ENCODE measurements around the gene CPNE1. TPM values are rescaled to one million over a fixed set of nuclear protein-coding genes. Genes with fewer than 3 reads are reported as not detected.

Gene CPNE1
- total RNA-seq, 1 experiment from 2014 or later: 222 TPM

DNA sequence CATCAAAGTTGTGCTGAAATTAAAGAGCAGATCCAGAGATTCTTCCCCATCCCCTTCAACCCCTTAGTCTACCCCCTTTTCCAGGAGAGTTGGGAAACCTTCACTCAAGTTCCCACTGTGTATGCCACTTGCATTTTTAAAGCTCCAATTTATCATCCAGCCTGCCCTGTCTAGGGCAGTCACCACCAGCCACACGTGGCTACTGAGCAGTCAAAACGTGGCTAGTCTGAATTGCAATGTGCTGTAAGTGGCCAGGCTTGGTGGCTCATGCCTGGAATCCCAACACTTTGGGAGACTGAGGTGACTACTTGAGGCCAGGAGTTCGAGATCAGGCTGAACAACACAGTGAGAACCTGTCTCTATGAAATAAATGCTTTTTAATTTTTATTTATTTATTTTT is 87.9 kb downstream of the CPNE1 start:
- Histone ChIP-seq H3K9ac (ENCODE audit: low read length) (no peak overlapping the region), H3K9me2 (replicated peaks; ENCODE audit: low read length) (no peaks in the 10 kb centered on the region), H3K79me2 (ENCODE audit: low read length) (no peaks in the 10 kb centered on the region), H3K4me2 (ENCODE audit: low read length) (no peak overlapping the region), H2AFZ (ENCODE audit: low read length) (no peak overlapping the region), H4K20me1 (ENCODE audit: low read length) (no peaks in the 10 kb centered on the region), H3K4me3 (ENCODE audit: low read length) (no peak overlapping the region), H3K27ac (ENCODE audit: low read length) (peak overlapping the region; percentile 76), H3K27me3 (ENCODE audit: low read length) (no peaks in the 10 kb centered on the region), H3F3A (ENCODE audit: low read length, unreplicated experiment) (no peaks in the 10 kb centered on the region), H3K36me3 (ENCODE audit: low read depth, low read length) (peaks cover 20% of the 10 kb centered on the region), H3K4me1 (ENCODE audit: insufficient read depth, low read length) (peaks cover 17% of the 10 kb centered on the region), H3K9me3 (ENCODE audit: low read length) (no peaks in the 10 kb centered on the region)
- BruUV-seq (replicated peaks): no TSS peak
- TF ChIP-seq, protein P1, sequence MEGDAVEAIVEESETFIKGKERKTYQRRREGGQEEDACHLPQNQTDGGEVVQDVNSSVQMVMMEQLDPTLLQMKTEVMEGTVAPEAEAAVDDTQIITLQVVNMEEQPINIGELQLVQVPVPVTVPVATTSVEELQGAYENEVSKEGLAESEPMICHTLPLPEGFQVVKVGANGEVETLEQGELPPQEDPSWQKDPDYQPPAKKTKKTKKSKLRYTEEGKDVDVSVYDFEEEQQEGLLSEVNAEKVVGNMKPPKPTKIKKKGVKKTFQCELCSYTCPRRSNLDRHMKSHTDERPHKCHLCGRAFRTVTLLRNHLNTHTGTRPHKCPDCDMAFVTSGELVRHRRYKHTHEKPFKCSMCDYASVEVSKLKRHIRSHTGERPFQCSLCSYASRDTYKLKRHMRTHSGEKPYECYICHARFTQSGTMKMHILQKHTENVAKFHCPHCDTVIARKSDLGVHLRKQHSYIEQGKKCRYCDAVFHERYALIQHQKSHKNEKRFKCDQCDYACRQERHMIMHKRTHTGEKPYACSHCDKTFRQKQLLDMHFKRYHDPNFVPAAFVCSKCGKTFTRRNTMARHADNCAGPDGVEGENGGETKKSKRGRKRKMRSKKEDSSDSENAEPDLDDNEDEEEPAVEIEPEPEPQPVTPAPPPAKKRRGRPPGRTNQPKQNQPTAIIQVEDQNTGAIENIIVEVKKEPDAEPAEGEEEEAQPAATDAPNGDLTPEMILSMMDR (conservative IDR thresholded peaks at IDR 0.05; ENCODE audit: low read depth, low read length): no peak
- no peak for TF ChIP-seq EZH2 (IDR thresholded peaks at IDR 0.05; ENCODE audit: low read length, unreplicated experiment)
- TF ChIP-seq EZH2phosphoT487 (IDR thresholded peaks at IDR 0.05; ENCODE audit: borderline replicate concordance, low read length): no peak
- ATAC-seq (no peak), DNase-seq (no peak)
- intact Hi-C loops (cut with micrococcal nuclease): no loop called here
- CTCF ChIA-PET: no interaction called here
- POLR2A ChIA-PET (ENCODE audit: unreplicated experiment): no interaction called here

Other genes starting within 250 kb of the CPNE1 start
- not detected in 2 replicates for gene GDF5, start 226.7 kb downstream of the CPNE1 start, total RNA-seq (2014; rRNA removed)
- 52.5 and 75.0 TPM in 2 replicates for gene CEP250, start 209.3 kb downstream of the CPNE1 start, total RNA-seq (2014; rRNA removed)
- gene C20orf173, start 135.2 kb downstream of the CPNE1 start, total RNA-seq (2014; rRNA removed): not detected in 2 replicates
- 284 and 376 TPM in 2 replicates for gene ERGIC3, start 122.8 kb downstream of the CPNE1 start, total RNA-seq (2014; rRNA removed)
- 7.9 and 9.7 TPM in 2 replicates for gene SPAG4, start 49.1 kb downstream of the CPNE1 start, total RNA-seq (2014; rRNA removed)
- 43.5 and 53.6 TPM in 2 replicates for gene RBM12, start within 50 bp of the CPNE1 start, total RNA-seq (2014; rRNA removed)
- gene NFS1, start 34.5 kb upstream of the CPNE1 start, total RNA-seq (2014; rRNA removed): 71.8 and 75.8 TPM in 2 replicates
- gene ROMO1, start 34.5 kb upstream of the CPNE1 start, total RNA-seq (2014; rRNA removed): 479 and 530 TPM in 2 replicates
- gene RBM39, start 77.4 kb upstream of the CPNE1 start, total RNA-seq (2014; rRNA removed): 286 and 341 TPM in 2 replicates
- 37.2 and 56.3 TPM in 2 replicates for gene PHF20, start 107.1 kb upstream of the CPNE1 start, total RNA-seq (2014; rRNA removed)